HG02588 (cell line): Measurements from ENCODE around the gene ZFP36L1.

Experiments used
- ATAC-seq: cut with Tn5 transposase; IDR thresholded peaks from one replicate; pipeline ENCODE4 v1.9.1; 2021; ENCODE audit warnings: mild to moderate bottlenecking, moderate library complexity; ENCODE audit not compliant: unreplicated experiment

The ZFP36L1 gene

DNA sequence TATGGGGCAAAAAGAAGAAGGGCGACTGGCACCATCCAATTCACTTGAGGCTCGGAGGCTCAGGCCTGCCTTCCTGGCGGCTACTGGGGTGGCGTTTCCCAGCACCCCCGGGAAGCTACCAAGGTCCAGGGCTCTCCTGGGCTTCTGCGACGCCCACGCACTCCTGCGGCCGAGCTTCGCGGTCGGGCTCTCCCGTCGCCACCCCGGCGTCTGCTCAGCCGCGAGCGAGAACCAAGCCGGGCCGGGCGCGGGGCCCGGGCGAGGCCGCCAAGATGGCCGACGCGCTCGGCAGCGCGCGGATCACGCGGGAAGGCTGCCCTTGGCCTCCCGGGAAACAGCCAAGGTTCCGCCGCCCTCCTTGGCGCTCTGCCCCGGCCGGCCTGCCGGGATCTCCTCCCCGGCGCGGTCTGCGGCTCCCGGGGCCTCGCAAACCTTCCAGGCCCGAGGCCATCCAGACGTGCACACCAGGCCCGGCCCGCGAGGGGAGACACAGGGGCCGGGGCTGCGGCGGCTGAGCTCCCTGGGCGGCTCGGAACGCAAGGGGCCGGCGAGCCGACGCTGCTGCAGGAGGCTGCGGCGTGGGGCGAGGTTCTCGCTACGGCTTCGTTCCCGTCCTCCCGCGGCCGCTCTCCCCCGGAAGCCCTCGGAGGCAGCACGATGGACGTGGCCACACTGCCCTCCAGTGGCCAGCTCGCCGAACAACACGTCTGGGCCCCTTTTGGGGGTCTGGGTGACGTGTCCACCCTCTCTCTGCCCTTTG lies 23.5 kb upstream of the ZFP36L1 start:
- ATAC-seq = peak; percentile 43

DNA sequence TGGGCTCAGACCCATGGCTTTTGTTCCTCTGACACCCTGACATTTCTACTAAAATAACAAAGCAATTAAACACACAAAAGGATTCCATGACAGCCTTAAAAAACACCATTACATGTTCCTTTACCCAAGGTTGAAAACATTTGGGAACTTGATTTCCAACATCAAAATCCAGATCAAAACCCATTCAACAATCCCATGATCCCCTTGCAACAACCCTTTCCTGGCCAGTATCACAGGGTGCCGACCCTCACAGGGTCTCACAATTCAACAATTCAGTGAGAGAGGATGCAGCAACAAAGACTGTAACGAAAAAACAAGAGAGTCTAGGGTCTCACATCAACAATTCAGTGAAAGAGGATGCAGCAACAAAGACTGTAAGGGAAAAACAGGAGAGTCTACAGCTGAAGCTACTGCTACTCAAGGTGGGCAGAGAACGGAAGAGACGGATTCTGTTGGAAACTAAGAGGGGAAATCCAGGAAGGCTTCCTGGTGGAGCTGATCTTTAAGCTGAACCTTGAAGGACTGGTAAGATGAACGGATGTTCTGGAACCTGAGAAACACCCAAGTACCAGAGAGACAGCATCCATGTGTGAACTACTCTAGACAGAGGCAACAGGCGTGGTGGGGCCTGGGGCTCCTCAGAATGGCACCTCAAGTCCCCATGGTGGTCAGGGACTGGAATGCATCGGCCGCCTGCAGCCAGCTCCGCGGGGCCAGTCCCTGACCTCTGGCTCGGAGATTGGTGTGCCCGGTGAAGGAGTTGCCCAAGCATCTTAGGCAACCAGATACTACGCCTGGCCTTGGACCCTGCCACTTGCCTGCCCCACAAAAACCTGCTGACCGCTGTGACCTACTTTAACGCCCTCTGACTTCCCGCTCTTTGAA lies 22.7 kb upstream of the ZFP36L1 start:
- ATAC-seq = no peak

DNA sequence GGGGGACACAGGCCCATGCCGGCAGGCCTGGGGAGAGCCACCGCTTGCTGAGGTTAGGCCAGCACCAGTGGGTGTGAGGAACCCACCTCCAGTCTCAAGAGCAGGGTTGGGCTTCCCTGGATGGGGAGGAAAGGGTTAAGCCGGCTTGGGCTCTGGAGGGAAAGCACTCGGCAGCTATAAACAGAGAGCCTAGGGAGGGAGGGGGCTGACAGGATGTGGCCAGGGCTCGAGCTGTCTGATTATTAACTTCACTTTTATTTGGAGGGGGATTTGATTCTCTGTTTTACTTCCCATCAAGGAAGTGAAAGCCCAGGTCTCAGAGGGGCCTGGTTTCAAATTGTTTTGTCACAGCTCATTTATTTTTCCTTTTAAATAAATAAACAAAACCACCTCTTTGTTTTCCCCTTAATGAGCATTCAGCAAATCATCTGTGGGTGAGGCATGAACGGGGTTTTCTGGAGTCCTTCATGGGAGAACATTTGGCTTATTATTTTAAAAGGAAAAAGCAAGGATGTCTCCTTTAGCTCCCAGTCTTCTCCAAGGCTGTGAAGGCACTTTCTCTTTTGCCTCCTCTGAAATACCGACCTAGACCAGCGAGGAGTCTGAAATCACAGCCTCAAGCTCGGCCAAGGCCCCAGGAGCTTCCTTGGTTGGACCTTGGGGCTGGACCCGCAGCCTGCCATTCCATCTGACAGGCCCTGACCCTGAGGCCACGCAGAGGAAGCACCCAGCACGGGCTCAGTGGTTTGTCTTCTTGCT lies 21.9 kb upstream of the ZFP36L1 start:
- ATAC-seq = no peak

DNA sequence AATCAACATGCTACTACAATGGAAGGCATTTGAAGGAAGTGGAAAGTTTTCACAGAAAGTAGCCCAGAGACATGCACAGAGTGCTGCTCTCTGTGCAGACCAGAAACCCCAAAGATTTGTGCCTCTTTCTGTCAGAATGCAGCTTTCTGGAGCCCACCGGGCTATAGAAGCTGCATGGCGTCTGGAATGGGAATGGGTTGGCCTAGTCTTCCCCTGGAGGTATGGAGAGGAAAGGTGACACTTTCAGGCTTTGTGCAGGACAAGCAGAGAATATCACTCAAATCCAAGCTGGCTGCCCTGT lies 21.3 kb upstream of the ZFP36L1 start:
- ATAC-seq = no peak

DNA sequence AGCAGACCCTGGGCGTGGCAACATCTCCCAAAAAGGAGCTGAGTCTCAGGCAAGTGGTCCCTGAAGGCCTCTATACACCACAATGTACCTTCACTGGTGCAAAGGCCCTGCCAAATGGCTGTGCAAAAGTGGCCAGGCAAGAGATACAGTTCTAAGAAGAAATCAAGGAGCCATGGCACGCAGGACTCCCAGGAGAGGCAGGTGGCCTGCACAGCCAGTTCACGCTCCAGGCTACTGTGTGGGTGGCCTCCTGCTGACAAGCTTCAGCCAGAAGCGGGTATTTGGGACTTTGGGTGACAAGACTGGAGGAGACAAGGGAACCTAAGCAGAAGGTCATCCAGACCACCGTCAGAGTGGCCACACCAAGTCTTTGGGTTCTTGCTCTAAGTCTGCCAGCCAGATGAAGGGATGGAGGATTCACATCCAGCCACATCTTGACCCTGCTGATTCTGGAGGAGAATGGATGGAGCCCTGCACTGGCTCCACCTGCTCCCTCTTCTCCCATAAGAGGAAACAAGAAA lies 20.5 kb upstream of the ZFP36L1 start:
- no peak for ATAC-seq

DNA sequence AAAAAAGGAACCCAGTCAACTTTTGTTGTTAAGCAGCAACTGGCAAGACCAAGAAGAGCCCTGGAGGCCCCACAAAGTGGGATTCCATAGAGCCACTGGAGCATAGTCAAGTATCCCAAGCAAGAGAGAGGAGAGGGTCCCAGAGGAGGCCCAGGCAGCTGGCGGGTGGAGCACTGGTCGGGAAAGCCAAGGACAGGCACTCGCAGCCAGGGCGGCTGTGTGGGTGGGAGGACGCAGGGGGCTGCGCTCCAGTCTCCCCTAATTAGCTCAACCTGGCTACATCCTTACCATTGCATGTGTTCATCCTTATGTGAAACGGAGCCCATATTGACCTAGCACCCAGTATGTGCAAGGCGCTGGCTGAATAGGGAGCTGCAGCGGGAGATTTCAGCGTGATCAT lies 18.3 kb upstream of the ZFP36L1 start:
- no peak for ATAC-seq

DNA sequence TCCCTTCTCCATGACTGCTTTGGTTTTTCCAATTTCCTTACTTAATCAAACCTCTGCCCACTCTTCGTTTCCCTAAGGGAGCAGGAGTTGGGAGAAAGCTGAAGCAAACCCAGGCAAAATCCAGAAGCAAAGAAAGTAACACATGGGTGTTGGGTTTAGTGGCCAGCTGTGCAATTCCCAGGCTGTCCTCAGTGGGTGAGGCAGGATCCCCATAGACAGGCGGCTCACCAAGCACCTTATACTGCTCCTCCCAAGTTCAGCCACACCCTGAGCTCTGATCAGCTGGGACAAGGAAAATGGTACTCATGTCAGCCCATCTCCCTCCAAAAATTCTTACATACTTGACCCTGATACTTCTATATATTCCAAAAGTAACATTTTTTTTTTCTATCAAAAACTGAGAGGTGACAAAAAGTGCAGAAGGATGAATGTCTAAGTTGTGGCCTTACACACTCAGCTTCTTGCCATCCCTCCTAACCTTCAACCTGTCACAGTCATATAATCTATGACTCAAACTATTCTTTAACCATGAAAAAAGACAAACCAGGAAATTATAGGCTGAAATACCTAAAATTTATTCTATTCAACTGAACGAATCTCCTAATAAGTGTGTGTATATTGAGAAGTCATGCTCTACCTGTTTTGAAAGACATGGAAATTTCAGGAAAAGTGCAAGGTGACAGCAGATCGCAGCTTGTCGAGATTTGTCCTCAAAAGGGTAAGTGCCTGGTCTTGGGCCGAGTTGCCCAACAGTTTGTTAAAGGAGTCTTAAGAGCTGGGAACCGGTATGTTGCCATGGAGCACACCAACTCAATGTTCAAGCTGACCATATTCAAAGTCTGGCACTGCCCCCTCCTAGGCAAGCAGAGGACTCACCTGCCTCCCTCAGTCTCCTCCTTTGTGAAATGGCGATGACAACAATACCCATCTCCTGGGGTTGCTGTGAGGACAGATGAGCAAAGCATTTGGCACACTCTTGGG lies 17.6 kb upstream of the ZFP36L1 start:
- no peak for ATAC-seq

DNA sequence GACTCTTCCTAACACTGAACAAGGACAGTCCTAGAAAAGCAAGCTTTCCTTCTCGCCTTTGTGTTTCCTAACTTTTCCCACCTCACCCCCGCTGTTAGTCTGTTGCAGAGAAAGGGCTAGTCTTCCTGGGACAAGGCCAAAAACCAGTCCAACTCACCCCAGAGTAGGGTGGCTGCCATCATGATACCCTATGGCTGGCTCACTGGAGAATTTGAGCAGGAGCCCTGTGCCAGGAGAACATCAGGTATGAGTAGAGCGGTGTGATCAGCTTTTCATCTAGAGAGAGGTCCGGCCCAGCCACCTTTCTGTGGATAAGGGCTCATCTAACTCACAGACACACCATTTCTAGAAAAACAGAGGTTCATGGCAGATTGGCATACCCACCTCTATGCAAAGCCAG lies 16.7 kb upstream of the ZFP36L1 start:
- ATAC-seq = no peak

DNA sequence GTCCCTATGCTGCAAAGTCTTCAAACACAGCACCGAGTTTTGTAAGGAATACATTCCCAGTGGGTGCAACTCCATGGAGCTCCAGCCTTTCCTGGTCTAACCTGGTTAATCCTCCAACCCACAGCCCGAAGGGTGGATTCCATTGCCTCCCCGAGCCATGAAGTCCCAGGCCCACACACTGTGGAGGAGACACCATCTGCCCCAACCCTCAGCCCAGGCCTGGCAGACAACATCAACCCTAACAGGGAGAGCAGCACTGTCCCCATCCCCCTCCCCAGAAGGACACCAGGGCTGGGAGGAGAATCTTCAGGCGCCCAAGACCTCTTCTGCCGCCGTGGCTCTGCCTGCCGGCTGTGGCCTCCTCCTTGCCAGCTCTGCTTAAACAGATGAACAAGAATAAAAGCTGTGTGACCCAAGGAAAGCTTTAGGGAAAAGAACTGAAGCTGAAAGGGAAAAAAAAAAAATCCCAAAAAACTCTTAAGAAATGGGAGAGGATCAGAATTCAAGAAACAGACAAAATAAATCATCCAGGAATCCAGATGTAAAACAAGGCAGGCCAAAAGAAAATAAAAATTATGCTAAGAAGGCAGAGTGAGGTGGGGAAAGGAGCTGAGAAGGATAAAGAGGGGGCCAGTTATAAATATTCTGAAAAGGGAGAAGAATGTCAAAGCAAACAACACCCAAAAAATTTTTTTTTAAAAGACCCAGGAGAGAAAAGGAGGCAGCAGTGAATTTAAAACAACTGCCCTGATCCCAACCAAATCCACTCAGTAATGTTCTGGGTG lies 16.0 kb upstream of the ZFP36L1 start:
- no peak for ATAC-seq

DNA sequence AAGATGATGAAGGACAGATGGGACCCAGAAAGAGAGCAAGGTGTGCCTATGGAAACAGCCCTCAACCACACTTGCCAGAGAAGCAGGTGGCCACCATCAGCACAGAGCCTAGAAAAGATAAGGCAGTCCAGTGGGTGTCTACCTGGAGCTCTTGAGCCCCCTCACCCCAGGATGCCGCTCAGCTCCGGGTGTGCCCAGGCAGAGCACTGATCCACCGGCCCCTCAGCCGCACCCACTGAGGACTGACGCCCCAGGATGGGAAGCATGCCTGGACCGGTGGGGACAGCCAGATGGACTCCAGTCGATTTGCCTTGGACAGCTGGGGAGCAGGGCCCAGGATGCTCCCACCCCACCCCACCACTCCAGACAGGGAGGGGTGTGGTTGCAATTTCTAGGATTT lies 15.1 kb upstream of the ZFP36L1 start:
- no peak for ATAC-seq

DNA sequence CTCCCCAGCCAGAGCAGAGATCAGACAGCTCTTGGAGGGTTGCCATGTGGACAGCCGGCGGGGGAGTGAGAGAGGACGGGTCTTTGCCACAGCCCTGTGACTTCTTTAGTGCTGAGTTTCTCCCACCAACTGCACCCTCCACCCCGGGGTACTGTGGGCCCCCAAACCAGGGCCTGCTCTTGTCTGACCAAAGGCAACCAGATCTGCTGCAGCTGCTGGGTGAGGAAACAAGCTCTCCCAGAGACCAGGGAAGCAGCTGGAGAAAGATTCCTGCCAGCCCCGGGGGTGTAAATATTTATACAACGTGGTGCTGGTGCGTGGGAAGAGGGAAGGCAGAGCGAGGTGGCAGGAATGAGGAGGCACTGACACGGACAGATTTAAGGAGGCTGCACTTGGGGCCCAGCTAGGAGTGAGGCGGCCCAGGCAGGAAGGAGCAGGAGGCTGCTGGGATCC lies 14.3 kb upstream of the ZFP36L1 start:
- ATAC-seq = no peak

DNA sequence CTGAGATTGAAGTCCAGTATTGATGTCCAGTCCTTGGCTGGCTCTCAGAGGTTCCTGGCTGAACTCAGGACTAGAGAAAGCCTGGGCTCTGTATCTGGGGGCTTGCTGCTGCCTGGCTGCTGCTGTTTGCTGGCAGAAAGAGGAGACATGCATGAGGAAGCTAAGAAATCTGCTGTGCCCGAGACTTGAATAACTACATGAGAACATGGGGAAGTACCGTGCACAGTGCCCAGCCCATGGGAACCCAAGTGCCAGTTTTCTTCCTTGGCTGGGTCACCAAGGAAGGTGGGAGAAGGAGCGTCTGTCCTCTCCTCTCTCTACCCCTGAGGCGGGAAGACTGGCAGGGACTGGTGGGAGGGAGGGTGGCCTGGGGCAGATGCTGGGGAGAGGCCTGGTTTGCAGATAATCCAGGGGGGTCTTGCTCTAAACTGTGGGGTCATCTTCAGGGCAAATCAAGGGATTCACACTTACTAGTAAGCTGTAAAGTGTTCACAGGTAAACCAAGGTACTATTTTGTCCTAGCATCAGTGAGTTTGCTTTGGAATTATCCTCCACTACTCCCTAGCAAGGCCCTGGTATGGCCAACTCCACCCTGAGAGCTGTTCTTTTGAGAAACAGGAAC lies 13.8 kb upstream of the ZFP36L1 start:
- ATAC-seq = no peak

DNA sequence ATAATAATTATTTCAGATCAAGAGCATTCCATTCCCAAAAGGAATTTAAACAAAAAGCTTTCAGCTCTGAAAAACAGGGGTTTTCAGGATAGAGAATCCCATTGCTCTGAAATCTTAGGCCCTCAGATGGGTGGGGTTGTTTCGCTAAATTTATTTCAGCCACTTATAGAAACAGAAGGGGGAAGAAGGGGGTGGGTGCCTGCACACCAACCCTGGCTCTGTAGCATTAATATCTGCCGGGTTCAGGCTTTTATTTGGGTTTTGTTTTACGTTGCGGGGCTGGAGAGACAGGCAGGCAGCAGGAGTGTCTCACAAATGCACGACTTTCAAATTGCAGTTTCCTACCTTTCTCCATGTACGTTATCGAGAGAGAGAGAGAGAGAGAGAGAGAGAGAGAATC lies 12.5 kb upstream of the ZFP36L1 start:
- no peak for ATAC-seq

DNA sequence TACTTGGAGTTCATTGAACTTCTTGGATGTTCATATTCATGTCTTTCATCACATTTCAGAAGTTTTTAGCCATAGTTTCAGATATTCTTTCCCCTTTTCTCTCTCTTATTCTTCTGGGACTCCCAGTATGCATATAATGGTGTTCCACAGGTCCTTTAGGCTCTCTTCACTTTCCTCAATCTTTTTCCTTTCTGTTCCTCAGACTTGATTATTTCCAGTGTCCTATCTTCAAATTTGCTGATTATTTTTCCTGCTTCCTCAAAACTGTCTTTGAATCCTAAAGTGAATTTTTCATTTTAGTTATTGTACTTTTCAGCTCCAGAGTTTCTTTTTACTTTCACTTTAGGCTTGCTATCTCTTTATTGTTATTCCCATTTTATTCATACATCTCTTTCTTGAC lies 8.8 kb upstream of the ZFP36L1 start:
- no peak for ATAC-seq

DNA sequence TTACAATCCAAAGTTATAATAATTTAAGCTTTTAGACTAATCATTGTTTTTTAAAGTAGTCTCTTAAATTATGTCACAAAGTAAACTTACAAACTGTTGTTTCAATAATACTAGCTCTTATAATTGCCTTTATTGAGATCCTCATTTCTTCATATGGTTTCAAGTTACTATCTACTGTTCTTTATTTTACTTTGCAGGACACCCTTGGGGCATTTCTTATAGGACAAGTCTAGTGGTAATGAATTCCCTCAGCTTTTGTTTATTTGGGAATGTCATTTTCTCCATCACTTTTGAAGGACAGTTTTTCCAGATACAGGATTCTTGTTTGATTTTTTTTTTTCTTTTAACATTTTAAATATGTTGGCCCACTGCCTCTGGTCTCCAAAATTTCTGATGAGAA lies 8.1 kb upstream of the ZFP36L1 start:
- no peak for ATAC-seq

DNA sequence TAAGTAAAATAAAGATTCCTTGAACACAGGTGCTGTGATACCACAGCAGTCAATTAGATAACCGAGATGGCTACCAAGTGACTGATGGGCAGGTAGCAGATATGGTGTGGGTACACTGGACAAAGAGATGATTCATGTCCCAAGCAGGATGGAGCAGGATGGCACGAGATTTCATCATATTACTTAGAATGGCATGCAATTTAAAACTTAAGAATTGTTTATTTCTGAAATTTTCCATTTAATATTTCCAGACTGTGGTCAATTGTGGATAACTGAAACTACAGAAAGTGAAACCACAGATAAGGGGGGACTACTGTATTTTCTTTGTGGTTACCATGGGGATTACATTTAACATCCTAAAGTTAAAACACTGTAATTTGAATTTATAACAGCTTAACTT lies 7.5 kb upstream of the ZFP36L1 start:
- no peak for ATAC-seq

DNA sequence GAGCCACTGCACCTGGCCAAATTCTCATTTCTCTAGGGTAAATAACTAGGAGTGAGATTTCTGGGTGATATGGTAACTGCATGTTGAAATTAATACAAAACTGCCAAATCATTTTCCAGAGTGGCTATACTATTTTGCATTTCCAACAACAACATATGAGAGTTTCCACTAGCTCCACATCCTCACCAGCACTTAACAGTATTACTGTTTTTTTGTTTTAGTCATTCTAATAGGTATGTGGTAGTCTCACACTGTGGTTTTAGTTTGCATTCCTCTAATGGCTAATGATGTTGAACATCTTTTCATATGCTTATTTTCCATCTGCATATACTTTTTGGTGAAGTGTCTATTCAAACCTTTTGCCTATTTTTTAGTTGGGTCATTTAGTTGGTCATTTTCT lies 5.8 kb upstream of the ZFP36L1 start:
- ATAC-seq = no peak

DNA sequence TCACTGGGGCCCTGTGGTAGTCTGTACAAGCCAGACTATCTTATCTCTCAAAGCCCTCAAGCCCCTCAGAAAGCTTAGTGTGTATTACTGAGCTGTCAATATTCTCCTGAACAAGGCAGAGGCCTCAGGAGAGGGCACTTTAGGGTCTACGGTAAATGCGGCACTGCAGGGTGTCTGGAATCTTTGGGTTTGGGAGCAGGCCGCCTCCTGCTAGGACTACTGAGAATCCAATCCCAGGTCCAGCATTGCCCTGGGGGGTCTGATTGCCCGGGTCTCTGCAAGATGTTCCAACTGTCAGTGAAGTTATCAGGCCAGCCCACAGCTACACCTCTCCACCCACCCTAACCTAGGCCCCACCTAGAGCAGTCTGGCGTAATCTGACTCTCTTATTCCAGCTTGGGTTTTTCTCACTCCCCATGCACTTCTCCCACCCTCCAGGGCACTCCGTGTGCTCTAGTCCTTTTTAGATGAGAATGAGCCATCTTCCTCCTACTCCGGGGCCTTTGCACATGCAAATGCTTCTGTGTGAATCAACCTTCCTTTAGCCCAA lies 4.3 kb upstream of the ZFP36L1 start:
- ATAC-seq = no peak
